Chondrocyte (in vitro differentiated cells): Measurements from ENCODE around the gene CREB3L2. TPM values are rescaled to one million over a fixed set of nuclear protein-coding genes. Genes with fewer than 3 reads are reported as not detected.

Experiments
- DNase-seq: peaks from one replicate; pipeline ENCODE4 v3.0.0; 2021; ENCODE audit warnings: mixed read lengths, low spot score
- H3K27ac Mint-ChIP-seq: one replicate; pipeline ENCODE4 v1.8.0; 2021; ENCODE audit warnings: mild to moderate bottlenecking, moderate library complexity, mixed read lengths; ENCODE audit not compliant: unreplicated experiment
- H3K27me3 Mint-ChIP-seq: 2 replicates; pipeline ENCODE4 v1.8.0; 2021; ENCODE audit warnings: low read depth, mixed read lengths
- H3K36me3 Mint-ChIP-seq: 2 replicates; pipeline ENCODE4 v1.8.0; 2021; ENCODE audit warnings: low read depth, mixed read lengths
- H3K4me1 Mint-ChIP-seq: 2 replicates; pipeline ENCODE4 v1.8.0; 2021; ENCODE audit warnings: low read depth, mild to moderate bottlenecking, mixed read lengths
- H3K4me3 Mint-ChIP-seq: one replicate; pipeline ENCODE4 v1.8.0; 2021; ENCODE audit warnings: mild to moderate bottlenecking, moderate library complexity, mixed read lengths; ENCODE audit not compliant: unreplicated experiment
- H3K9me3 Mint-ChIP-seq: 2 replicates; pipeline ENCODE4 v1.8.0; 2021; ENCODE audit warnings: low read depth, mixed read lengths
- CTCF ChIP-seq: fragments of 200-600 bp; sonication (generic); IDR thresholded peaks from 2 replicates; pipeline ENCODE4 v1.5.0; 2021; ENCODE audit warnings: antibody characterized with exemption, mild to moderate bottlenecking, moderate library complexity
- total RNA-seq: library from RNA; stranded (reverse); gene quantifications from 3 replicates; pipeline ENCODE4 v1.2.1, GENCODE V29; 2021

The CREB3L2 gene
- total RNA-seq, 1 donor from 2014 or later: 217 TPM

GRCh38 chr7:137904833-137905232 is 97.1 kb downstream of the CREB3L2 start:
- Mint-ChIP-seq H3K27me3 (no peaks in the 10 kb centered on the region), H3K4me3 (no peak overlapping the region), H3K4me1 (peaks cover 41% of the 10 kb centered on the region), H3K36me3 (peaks cover 59% of the 10 kb centered on the region), H3K9me3 (no peaks in the 10 kb centered on the region), H3K27ac (peak overlapping the region; percentile 77)
- no peak for DNase-seq
- TF ChIP-seq CTCF: peak; percentile 26

- no peak for DNase-seq
- peaks cover 56% of the 10 kb centered on the region for H3K36me3 Mint-ChIP-seq
- H3K27me3 Mint-ChIP-seq: no peaks in the 10 kb centered on the region
- no peaks in the 10 kb centered on the region for H3K9me3 Mint-ChIP-seq
- H3K27ac Mint-ChIP-seq: peak overlapping the region; percentile 83
- TF ChIP-seq CTCF: peak; percentile 94
- H3K4me1 Mint-ChIP-seq: peaks cover 43% of the 10 kb centered on the region
- H3K4me3 Mint-ChIP-seq: no peak overlapping the region
Measured at GRCh38 chr7:137903382-137904169, 98.3 kb downstream of the CREB3L2 start.

- Mint-ChIP-seq H3K4me1 (peaks cover 44% of the 10 kb centered on the region), H3K4me3 (no peak overlapping the region), H3K27ac (peak overlapping the region; percentile 41), H3K9me3 (no peaks in the 10 kb centered on the region), H3K36me3 (peaks cover 54% of the 10 kb centered on the region), H3K27me3 (no peaks in the 10 kb centered on the region)
- no peak for TF ChIP-seq CTCF
- DNase-seq: no peak
Measured at GRCh38 chr7:137900137-137900536, 101.7 kb downstream of the CREB3L2 start.

- no peak overlapping the region for H3K4me3 Mint-ChIP-seq
- H3K36me3 Mint-ChIP-seq: peaks cover 58% of the 10 kb centered on the region
- DNase-seq: no peak
- no peaks in the 10 kb centered on the region for H3K27me3 Mint-ChIP-seq
- peak; percentile 93 for TF ChIP-seq CTCF
- H3K9me3 Mint-ChIP-seq: no peaks in the 10 kb centered on the region
- peaks cover 42% of the 10 kb centered on the region for H3K4me1 Mint-ChIP-seq
- peak overlapping the region; percentile 85 for H3K27ac Mint-ChIP-seq
Measured at GRCh38 chr7:137898839-137899721, 102.8 kb downstream of the CREB3L2 start.
